HL-60 (cell line): ENCODE results near the gene TMOD2.

Experiments used
- DNase-seq, 2 experiments: peaks; one replicate each; pipeline ENCODE4 v3.0.0-alpha.2; 2010 to 2020; ENCODE audit warnings: low read depth in 1 of 2, low spot score in 1 of 2
- H3K27ac ChIP-seq: fragments of 250-450 bp; sonication (Bioruptor Pico); replicated peaks from 2 replicates; pipeline ENCODE4 v1.5.1; 2020; ENCODE audit warnings: mild to moderate bottlenecking, moderate library complexity
- H3K27me3 ChIP-seq: fragments of 250-450 bp; sonication (Bioruptor Pico); 2 replicates; pipeline ENCODE4 v1.5.1; 2021; ENCODE audit warnings: mild to moderate bottlenecking, moderate library complexity; ENCODE audit not compliant: insufficient read depth, poor library complexity, severe bottlenecking
- H3K4me3 ChIP-seq: replicated peaks from 2 replicates; pipeline ENCODE4 v1.5.1; 2011; ENCODE audit warnings: mild to moderate bottlenecking, control low read depth, low read length; ENCODE audit not compliant: insufficient read depth
- CTCF ChIP-seq: IDR thresholded peaks from one replicate; pipeline ENCODE4 v1.5.1; 2011; ENCODE audit warnings: low read length, control low read depth, inconsistent platforms; ENCODE audit not compliant: insufficient read depth
- GABPA ChIP-seq: IDR thresholded peaks from 2 replicates; pipeline ENCODE4 v1.6.1; 2012; ENCODE audit warnings: low read depth
- POLR2AphosphoS5 ChIP-seq: IDR thresholded peaks from 2 replicates; pipeline ENCODE4 v1.6.1; 2012; ENCODE audit warnings: low read depth
- REST ChIP-seq: IDR thresholded peaks from 2 replicates; pipeline ENCODE4 v1.6.1; 2012; ENCODE audit warnings: low read depth; ENCODE audit not compliant: insufficient replicate concordance
- SPI1 ChIP-seq: IDR thresholded peaks from 2 replicates; pipeline ENCODE4 v1.6.1; 2012; ENCODE audit warnings: low read depth, mild to moderate bottlenecking, borderline replicate concordance

Gene TMOD2

GRCh38 chr15:51846463-51847230 is 95.2 kb downstream of the TMOD2 start:
- peak in 1 of 2 experiments; percentile 25 for DNase-seq
- H3K27ac ChIP-seq, result peak overlapping the region; percentile 47
- no peak for TF ChIP-seq REST
- no peak for TF ChIP-seq POLR2AphosphoS5
- no peak for TF ChIP-seq CTCF
- no peak for TF ChIP-seq SPI1
- TF ChIP-seq GABPA, result no peak
- H3K4me3 ChIP-seq, result no peak overlapping the region
- no peaks in the 10 kb centered on the region for H3K27me3 ChIP-seq

- no peak for DNase-seq
- Histone ChIP-seq H3K4me3 (no peak overlapping the region), H3K27me3 (no peaks in the 10 kb centered on the region), H3K27ac (no peak overlapping the region)
- no peak for TF ChIP-seq POLR2AphosphoS5
- TF ChIP-seq REST, result no peak
- no peak for TF ChIP-seq GABPA
- no peak for TF ChIP-seq CTCF
- no peak for TF ChIP-seq SPI1
Measured at GRCh38 chr15:51848811-51849210, 97.4 kb downstream of the TMOD2 start.

- H3K4me3 ChIP-seq, result no peak overlapping the region
- no peak for DNase-seq
- H3K27ac ChIP-seq, result no peak overlapping the region
- H3K27me3 ChIP-seq, result no peaks in the 10 kb centered on the region
- no peak for TF ChIP-seq REST
- TF ChIP-seq CTCF, result no peak
- no peak for TF ChIP-seq POLR2AphosphoS5
- TF ChIP-seq SPI1, result no peak
Measured at GRCh38 chr15:51849860-51850259, 98.5 kb downstream of the TMOD2 start.
